GM19193 (cell line): ENCODE data around the gene IL36B.

ENCODE experiments used
- POLR2A ChIP-seq: IDR thresholded peaks from 4 replicates; pipeline ENCODE4 v1.6.1; 2011; ENCODE audit not compliant: insufficient read depth, insufficient read length; ENCODE audit errors: extremely low read depth

Gene IL36B

DNA sequence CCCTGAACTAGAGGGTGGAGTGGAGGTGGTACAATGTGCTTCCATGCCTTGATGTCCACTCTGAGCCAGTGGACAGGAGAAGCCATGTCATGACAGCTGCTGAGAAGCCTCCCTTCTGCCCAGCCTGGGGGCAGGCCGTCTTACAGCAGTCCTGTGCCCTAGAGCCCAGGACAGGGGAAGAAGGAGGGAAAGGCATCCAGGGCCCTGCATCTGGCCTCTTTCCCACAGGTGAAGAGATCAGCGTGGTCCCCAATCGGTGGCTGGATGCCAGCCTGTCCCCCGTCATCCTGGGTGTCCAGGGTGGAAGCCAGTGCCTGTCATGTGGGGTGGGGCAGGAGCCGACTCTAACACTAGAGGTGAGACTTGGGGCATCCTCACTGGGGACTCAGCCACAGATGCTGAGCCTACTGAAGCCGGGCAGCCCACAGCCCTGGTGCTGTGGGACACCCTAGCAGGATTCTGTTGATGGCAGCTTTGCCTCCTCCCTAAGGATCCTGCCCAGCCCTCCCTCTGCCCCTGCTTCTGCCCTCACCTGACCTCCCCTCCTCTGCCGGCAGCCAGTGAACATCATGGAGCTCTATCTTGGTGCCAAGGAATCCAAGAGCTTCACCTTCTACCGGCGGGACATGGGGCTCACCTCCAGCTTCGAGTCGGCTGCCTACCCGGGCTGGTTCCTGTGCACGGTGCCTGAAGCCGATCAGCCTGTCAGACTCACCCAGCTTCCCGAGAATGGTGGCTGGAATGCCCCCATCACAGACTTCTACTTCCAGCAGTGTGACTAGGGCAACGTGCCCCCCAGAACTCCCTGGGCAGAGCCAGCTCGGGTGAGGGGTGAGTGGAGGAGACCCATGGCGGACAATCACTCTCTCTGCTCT is 9.5 kb upstream of the IL36B start:
- TF ChIP-seq POLR2A, result no peak

DNA sequence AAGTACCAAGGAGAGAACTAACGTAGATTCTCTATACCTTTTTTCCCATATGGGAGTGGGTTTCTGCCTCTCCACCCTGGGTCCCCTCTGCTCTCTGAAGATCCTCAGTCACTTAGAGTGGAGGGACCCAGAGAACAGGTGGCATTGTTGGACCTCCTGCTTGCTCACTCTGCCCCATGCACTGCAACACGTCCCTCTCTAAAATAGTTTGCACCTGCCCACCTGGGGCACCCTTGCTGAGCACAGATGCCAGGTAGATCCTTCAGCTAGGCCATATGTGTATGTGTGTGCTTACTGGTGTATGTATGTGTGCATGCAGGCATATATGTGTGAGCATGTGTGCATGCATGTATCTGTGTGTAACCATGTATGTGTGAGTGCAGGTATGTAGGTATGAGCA is 8.6 kb upstream of the IL36B start:
- no peak for TF ChIP-seq POLR2A

DNA sequence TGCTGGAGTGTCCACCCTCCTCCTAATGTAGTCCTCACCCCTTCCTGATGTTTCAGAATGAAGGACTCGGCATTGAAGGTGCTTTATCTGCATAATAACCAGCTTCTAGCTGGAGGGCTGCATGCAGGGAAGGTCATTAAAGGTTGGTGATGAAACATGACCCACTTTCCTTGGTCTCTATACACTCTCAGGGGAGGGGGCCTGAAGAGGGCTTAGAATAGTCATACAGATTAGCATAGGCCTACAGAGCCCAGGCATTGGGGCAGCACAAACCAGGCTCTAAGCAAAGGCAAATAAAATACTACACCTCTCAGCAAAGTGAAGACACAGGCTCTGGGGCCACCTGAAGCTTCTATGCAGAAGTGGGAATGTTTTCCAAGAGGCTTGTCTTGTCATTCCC is 8.1 kb upstream of the IL36B start:
- TF ChIP-seq POLR2A, result no peak

DNA sequence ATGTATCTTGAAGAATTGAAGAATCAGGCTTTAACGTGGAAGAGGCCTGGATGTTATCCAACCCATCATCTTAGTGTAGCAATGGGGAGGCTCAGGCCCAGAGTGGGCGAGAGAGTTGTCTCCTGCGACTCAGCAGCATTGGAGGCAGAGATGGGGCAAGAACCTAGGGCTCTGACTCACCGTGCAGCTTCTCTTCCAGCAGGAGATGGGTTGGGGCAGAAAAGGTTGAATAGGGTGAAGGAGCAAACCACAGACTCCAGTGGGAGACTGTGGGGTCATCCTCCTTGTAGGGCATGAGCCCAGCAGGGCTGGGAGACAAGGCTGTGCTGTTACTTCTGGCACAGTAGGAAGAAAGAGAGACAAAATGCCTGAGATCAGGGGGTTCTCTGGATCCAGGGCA is 7.7 kb upstream of the IL36B start:
- TF ChIP-seq POLR2A, result no peak

DNA sequence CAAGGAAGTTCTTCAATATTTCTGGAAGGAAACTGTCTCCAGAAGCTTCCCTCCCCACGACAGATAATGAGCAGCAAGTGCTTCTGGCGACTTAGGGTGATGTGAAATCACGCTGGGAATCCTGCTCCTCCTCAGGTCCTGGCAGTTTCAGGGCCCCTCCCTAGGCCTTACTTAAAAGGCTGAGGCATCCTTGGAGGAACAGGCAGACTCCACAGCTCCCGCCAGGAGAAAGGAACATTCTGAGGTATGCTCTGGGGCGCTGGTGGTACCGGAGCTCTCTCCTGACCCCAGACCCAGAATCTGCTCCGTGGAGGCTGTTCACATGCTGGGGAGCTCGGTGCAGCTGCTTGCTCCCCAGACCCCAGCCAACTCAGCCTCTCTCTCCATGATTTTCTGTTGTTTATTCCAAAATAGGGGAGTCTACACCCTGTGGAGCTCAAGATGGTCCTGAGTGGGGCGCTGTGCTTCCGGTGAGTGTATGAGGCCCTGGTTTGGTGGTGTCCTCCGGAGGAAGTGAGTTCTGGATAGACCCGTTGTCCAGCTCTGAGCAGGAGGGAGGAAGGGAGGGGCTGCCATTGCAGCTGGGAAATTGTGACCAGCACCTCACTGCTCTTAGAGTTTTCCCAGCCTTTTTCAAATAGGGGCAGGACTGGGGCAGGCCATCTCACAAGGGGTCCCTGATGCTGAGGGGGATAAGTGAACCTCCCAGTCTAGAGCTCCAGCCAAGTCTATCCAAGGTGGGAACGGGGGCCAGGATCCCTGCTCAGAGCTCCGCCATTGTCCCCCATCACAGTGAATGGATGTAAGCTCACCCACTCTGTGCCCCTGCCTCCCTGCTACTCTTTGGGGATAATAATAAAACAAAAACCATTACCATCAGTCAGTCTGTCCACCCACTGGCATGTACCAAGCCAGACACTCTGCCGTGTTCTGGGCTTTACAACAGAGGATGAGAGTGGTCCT is 6.6 kb upstream of the IL36B start, which contains the start of gene IL36RN:
Gene IL36RN (plus strand): TSS at position 201 of the 963 bp plus-strand sequence. CDS start 241 bp downstream, at position 442.
- no peak for TF ChIP-seq POLR2A

DNA sequence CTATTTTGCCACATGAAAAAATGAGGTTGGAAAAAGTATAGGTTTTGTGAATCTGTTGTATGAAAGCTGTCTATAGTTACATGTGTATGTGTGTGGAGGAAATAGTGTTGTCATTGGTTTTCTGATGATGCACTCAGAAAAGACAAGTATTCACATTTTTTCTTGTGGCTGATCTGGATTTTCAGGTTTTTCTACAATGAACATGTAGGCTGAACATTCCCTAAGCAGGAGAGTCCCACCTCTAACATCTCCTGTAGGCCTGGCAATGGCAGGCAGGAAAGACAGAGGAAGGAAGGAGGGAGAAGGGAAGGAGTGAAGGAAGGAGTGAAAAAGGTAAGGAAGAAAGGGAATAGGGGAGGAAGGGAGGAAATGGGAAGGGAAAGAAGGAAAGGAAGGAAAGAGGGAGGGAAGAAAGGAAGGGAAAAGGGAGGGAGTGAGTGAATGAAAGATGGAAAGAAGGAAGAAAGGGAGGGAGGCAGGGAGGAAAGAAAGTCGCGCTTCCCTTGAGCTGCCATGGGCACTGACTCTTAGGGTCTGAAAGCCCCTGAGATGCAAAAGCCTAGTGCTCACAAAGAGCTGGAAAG is 5.8 kb upstream of the IL36B start:
- no peak for TF ChIP-seq POLR2A

DNA sequence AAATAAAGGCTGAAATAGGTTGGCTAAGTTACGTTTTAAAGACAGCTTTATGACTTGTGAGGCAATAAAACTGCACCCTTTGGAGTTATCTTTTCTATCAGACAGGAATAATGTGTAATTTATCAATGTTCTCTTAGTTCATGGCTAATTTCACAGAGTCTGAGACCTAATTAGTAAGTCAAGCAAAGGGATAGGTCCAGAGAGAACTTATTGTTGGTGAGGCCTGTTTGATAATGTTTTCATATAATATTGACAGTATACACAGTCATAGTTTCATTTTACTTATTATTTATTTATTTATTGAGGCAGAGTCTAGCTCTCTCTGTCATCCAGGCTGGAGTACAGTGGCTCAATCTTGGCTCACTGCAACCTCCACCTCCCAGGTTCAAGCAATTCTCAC is 4.5 kb upstream of the IL36B start:
- no peak for TF ChIP-seq POLR2A

DNA sequence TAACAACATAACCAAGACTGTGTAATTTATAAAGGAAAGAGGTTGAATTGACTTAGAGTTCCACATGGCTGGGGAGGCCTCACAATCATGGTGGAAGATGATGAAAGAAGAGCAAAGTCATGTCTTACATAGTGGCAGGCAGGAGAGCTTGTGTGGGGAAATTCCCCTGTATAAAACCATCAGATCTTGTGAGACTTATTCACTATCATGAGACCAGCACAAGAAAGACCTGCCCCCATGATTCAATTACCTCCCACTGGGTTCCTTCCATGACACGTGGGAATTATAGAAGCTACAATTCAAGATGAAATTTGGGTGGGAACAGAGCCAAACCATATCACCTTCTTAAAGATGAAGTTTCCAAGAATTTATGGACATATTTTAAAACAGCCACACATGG is 3.9 kb upstream of the IL36B start:
- TF ChIP-seq POLR2A, result no peak

DNA sequence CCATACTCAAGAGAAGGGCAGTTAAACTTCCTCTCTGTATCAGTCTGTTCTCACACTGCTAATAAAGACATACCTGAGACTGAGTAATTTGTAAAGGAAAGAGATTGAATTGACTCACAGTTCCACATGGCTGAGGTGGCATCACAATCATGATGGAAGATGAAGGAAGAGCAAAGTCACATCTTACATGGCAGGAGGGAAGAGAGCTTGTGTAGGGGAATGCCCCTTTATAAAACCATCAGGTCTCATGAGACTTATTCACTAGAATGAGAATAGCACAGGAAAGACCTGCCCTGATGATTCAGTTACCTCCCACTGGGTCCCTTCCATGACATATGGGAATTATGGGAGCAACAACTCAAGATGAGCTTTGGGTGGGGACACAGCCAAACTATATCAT is 1.4 kb upstream of the IL36B start:
- no peak for TF ChIP-seq POLR2A

DNA sequence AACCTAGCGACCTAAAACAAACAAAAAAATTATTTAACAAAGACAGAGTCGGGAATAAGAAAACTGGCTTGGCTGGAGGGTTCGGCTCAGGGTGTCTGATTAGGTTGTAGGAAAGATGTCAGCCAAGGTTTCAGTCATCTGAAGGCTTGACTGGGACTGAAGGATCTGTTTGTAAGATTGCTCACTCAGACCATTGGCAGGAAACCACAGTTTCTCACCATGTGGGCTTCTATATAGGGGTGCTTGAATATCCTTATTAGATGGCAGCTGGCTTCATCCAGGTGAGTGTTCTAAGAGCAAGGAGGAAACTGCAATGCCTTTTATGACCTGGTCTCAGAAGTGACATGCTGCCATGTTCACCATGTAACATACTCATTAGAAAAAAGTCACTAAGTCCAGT is 999 bp upstream of the IL36B start:
- no peak for TF ChIP-seq POLR2A

DNA sequence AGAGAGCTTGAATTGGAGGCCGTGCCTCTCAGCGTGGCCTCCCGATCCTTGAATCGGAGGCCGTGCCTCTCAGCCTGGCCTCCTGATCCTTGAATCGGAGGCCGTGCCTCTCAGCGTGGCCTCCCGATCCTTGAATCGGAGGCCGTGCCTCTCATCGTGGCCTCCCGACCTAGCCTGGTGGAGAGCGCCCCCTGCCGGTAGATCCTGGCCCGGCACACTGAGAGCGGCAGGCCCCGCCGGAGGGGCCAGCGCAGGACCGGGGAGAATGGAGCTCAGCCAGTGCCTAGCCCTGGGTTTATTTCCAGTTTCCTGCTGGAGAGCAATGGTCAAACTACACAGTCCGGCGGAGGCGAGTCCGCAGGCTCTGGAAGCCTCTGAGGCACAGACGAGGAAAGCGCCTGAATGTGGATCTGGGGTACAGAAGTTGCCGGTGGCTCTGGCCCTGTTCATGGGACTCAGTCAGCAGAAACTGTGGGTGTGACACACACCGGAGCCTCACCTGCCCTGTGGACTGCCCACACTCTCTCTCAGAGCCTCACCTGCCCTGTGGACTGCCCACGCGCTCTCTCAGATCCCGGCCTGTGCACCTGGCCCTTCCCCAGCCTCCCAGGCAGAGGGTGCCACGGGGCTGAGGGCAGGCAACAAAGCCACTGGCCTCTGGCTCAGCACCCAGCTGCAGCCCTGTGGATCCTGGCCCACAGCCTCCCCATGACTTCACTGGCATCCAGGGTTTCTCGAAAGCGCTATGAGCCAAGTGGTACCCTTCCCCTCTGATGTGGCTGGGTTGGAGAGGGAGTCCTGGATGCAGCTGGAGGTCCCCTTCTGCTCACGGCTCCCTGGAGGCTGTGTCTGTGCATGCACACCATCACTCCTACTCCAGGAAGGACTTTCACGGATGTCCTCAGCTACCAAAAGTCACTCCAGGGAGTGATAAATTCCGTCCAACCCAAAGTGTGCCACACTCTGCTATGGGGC is 1.5 kb downstream of the IL36B start:
- no peak for TF ChIP-seq POLR2A

DNA sequence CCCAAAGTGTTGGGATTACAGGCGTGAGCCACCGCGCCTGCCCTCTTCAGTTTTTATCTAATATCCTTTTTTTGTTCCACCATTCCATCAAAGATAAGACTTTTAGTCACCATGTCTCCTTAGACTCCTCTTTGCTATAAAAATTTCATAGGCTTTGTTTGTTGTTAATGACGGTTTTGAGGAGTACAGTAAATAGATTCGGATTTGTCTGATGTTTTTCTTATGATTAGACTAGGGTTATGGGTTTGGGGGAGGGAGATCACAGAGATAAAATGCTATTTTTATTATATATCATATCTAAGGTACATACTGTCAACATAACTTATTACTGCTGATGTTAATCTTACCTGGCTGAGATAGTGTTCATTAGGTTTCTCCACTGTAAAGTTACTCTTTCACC is 6.2 kb downstream of the IL36B start:
- no peak for TF ChIP-seq POLR2A

DNA sequence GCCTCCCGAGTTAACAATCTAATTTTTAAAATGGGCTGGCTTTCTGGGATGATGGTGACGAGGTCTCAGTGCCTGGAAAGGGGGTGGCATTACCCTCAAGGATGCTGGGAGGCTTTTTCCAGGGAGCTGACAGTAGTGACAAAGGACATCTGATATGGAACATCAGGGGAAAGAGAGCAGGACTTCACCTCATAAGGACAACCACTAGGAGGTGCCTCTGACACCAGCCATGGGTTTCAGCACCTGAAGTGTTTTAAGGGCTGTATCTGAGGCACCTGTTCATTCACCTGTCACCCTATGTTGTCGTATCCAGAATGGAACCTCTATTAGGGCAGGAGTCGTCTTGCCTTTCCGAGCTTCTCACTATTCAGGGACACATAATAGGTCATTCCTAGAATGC is 10.8 kb downstream of the IL36B start:
- no peak for TF ChIP-seq POLR2A

DNA sequence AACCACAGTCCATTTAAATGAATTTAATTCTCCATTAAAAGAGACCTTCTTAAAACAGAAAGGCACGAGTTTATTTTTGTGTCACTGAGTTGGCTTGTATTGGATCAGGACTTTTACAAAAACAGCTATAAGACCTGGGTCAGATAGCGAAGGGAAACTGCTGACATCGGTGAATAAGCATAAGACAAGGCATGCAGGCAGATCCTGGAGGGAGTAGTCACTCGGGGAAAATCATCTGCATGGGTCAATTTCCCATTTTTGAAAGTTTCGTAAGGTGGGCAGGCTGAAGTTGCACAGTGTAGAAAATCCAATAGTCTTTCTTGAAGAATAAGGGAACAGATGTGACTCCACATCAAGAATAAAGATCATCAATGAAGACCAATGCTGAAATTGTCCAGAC is 12.9 kb downstream of the IL36B start:
- TF ChIP-seq POLR2A, result no peak
